Endothelial cell of umbilical vein (primary cell): ENCODE results near the gene ANKRD31. TPM values are rescaled to one million over a fixed set of nuclear protein-coding genes. Genes with fewer than 3 reads are reported as not detected.

Source experiments
- BruUV-seq: library from RNA; stranded (reverse); fragments of 400-500 nt; replicated peaks from 2 replicates; lab custom pipeline; 2021; lab: Mats Ljungman, UMichigan
- CTCF ChIA-PET: fragments of 300-600, 350-600 bp; sonication (Branson Sonifier 250); formaldehyde crosslinking; loops from one replicate; lab custom pipeline; 2021; ENCODE audit warnings: antibody characterized with exemption, inconsistent platforms; lab: Charles Lee
- POLR2A ChIA-PET: fragments of 300-600, 350-600 bp; sonication (Branson Sonifier 250); formaldehyde crosslinking; loops from one replicate; lab custom pipeline; 2021; ENCODE audit warnings: antibody characterized with exemption, inconsistent platforms; lab: Charles Lee
- DNase-seq: peaks from one replicate; pipeline ENCODE4 v3.0.0-alpha.2; 2011; ENCODE audit warnings: low read depth, low spot score
- FAIRE-seq: peaks from 2 replicates; lab custom pipeline; 2011; peaks lifted over from hg19 to GRCh38; lab: Jason Lieb, UNC
- H2AFZ ChIP-seq: 2 replicates; pipeline ENCODE4 v1.6.0; 2012; ENCODE audit warnings: low read depth, low read length, control low read depth, inconsistent platforms
- H3K27ac ChIP-seq: 2 replicates; pipeline ENCODE4 v1.5.1; 2011; ENCODE audit warnings: low read depth, mild to moderate bottlenecking, control low read depth, low read length, moderate library complexity; ENCODE audit not compliant: insufficient read depth
- H3K27me3 ChIP-seq, 2 experiments: 2 replicates each; pipeline versions ENCODE4 v1.6.0 to v1.6.1; 2011; ENCODE audit warnings: low read length in 2 of 2, mixed read lengths in 1 of 2; ENCODE audit not compliant: control insufficient read depth in 2 of 2, insufficient read depth in 2 of 2
- H3K36me3 ChIP-seq, 2 experiments: 2 replicates in 1 of 2; 3 replicates in 1 of 2; pipeline ENCODE4 v1.5.1; 2011; ENCODE audit warnings: low read length in 2 of 2, mild to moderate bottlenecking in 1 of 2, moderate library complexity in 1 of 2; ENCODE audit not compliant: control insufficient read depth in 2 of 2, insufficient read depth in 2 of 2; ENCODE audit errors: extremely low read depth in 1 of 2
- H3K4me1 ChIP-seq: 3 replicates; pipeline ENCODE4 v1.5.1; 2011; ENCODE audit warnings: mild to moderate bottlenecking, low read length; ENCODE audit not compliant: control insufficient read depth, insufficient read depth; ENCODE audit errors: extremely low read depth
- H3K4me2 ChIP-seq: 2 replicates; pipeline ENCODE4 v1.6.1; 2011; ENCODE audit warnings: low read length, control low read depth, mixed read lengths; ENCODE audit not compliant: insufficient read depth
- H3K4me3 ChIP-seq, 3 experiments: fragments of 200-600 bp in 1 of 3; sonication (generic), shearing (Covaris generic) in 1 of 3; replicated peaks in 1 of 3; 2 replicates each; pipeline ENCODE4 v1.5.1; 2011 to 2016; ENCODE audit warnings: control low read depth in 3 of 3, low read length in 3 of 3, mild to moderate bottlenecking in 2 of 3, inconsistent platforms in 1 of 3, low read depth in 1 of 3, moderate library complexity in 1 of 3; ENCODE audit not compliant: insufficient read depth in 1 of 3
- H3K79me2 ChIP-seq: 2 replicates; pipeline ENCODE4 v1.6.0; 2012; ENCODE audit warnings: low read length, inconsistent platforms; ENCODE audit not compliant: control insufficient read depth, insufficient read depth
- H3K9ac ChIP-seq: replicated peaks from 2 replicates; pipeline ENCODE3; 2011; ENCODE audit warnings: low read length, control low read depth; ENCODE audit not compliant: insufficient read depth; ENCODE audit errors: extremely low read depth
- H3K9me1 ChIP-seq: replicated peaks from 3 replicates; pipeline ENCODE4 v1.6.0; 2011; ENCODE audit warnings: mild to moderate bottlenecking, low read length; ENCODE audit not compliant: control insufficient read depth, insufficient read depth; ENCODE audit errors: extremely low read depth
- H3K9me3 ChIP-seq: replicated peaks from 2 replicates; pipeline ENCODE4 v1.5.1; 2012; ENCODE audit warnings: low read length, inconsistent platforms; ENCODE audit not compliant: control insufficient read depth, insufficient read depth
- H4K20me1 ChIP-seq: replicated peaks from 2 replicates; pipeline ENCODE3; 2011; ENCODE audit warnings: mild to moderate bottlenecking, low read length; ENCODE audit not compliant: control insufficient read depth, insufficient read depth; ENCODE audit errors: extremely low read depth
- CTCF ChIP-seq, 2 donors: IDR thresholded peaks; 1 replicate in 1 of 2; 2 replicates in 1 of 2; pipeline ENCODE4 v1.5.1; 2011; ENCODE audit warnings: low read length in 2 of 2, mild to moderate bottlenecking in 2 of 2, moderate library complexity in 2 of 2, control low read depth in 1 of 2, inconsistent platforms in 1 of 2, low read depth in 1 of 2; ENCODE audit not compliant: insufficient read depth in 1 of 2; ENCODE audit errors: extremely low read depth in 1 of 2
- EZH2 ChIP-seq: IDR thresholded peaks from 2 replicates; pipeline ENCODE4 v1.6.1; 2012; ENCODE audit warnings: borderline replicate concordance, low read depth, mild to moderate bottlenecking, moderate library complexity, low read length, inconsistent platforms; ENCODE audit not compliant: severe bottlenecking
- FOS ChIP-seq: IDR thresholded peaks from 2 replicates; pipeline ENCODE4 v1.6.1; 2011; ENCODE audit warnings: mild to moderate bottlenecking, low read length, moderate library complexity, borderline replicate concordance; ENCODE audit not compliant: insufficient read depth
- GATA2 ChIP-seq: IDR thresholded peaks from 2 replicates; pipeline ENCODE4 v1.7.0; 2011; ENCODE audit warnings: low read depth, mild to moderate bottlenecking, moderate library complexity, mixed read lengths, low read length; ENCODE audit not compliant: insufficient read length, insufficient read depth
- JUN ChIP-seq: IDR thresholded peaks from 2 replicates; pipeline ENCODE4 v1.6.1; 2011; ENCODE audit warnings: borderline replicate concordance, low read depth; ENCODE audit not compliant: insufficient read length, insufficient read depth
- MAX ChIP-seq: IDR thresholded peaks from 2 replicates; pipeline ENCODE4 v1.6.1; 2011; ENCODE audit not compliant: insufficient read depth, insufficient read length
- POLR2A ChIP-seq: IDR thresholded peaks from 2 replicates; pipeline ENCODE4 v1.6.1; 2012; ENCODE audit warnings: low read depth, mild to moderate bottlenecking, control low read depth, low read length
- POLR2AphosphoS5 ChIP-seq: IDR thresholded peaks from 2 replicates; pipeline ENCODE4 v1.6.1; 2012; ENCODE audit warnings: low read depth, mild to moderate bottlenecking, control low read depth, low read length, moderate library complexity; ENCODE audit not compliant: insufficient read depth
- dilution Hi-C: fragments of 300-500 bp; cut with MboI; formaldehyde crosslinking; loops from one replicate; pipeline ENCODE4 v1.15.0; 2019; ENCODE audit warnings: low sequenced_read_pairs; ENCODE audit not compliant: extremely low pct_ligation_motif_present
- intact Hi-C: fragments of 100-400 bp; cut with micrococcal nuclease; formaldehyde crosslinking; loops from one replicate; pipeline ENCODE4 v1.10.0; 2022
- polyA plus RNA-seq, 4 experiments: library from polyadenylated mRNA; depleted of rRNA in 3 of 4; stranded (reverse) in 3 of 4; unstranded in 1 of 4; fragments of >200 nt; gene quantifications; 2 replicates each; pipeline versions ENCODE4 v1.2.1 to v1.2.3, GENCODE V29; 2011 to 2012; ENCODE audit warnings: missing spikeins in 1 of 4
- total RNA-seq: library from RNA; stranded (reverse); gene quantifications from 2 replicates; pipeline ENCODE4 v1.2.3, GENCODE V29; 2021

The ANKRD31 gene
- total and polyA plus RNA-seq, 2 donors (not counting 3 experiments of a cell fraction or from before 2014, with no cell fraction given) = not detected

GRCh38 chr5:75031366-75031765 lies 205.3 kb downstream of the ANKRD31 start:
- H3K27ac ChIP-seq = no peak overlapping the region
- no peaks in the 10 kb centered on the region for H3K9me1 ChIP-seq
- no peak overlapping the region for H3K4me3 ChIP-seq
- no peak overlapping the region for H2AFZ ChIP-seq
- no peaks in the 10 kb centered on the region for H4K20me1 ChIP-seq
- no peaks in the 10 kb centered on the region for H3K4me1 ChIP-seq
- intact Hi-C loops = no loop called here
- TF ChIP-seq MAX (no peak), JUN (no peak), POLR2A (no peak), EZH2 (no peak), CTCF (IDR thresholded peaks at IDR 0.05; ENCODE audit: extremely low read depth in 1 of 2, insufficient read depth in 1 of 2, low read depth in 1 of 2, low read length in 2 of 2) (no peak), GATA2 (no peak), POLR2AphosphoS5 (no peak), FOS (no peak)
- H3K27me3 ChIP-seq = peaks cover 0 to 2% of the 10 kb centered on the region in 2 experiments
- no peaks in the 10 kb centered on the region for H3K36me3 ChIP-seq
- ChIA-PET POLR2A (no interaction called here), CTCF (no interaction called here)
- H3K9ac ChIP-seq = no peak overlapping the region
- H3K79me2 ChIP-seq = no peaks in the 10 kb centered on the region
- H3K4me2 ChIP-seq = no peak overlapping the region
- H3K9me3 ChIP-seq = no peaks in the 10 kb centered on the region
- dilution Hi-C loops = no loop called here
- DNase-seq (no peak), FAIRE-seq (no peak)
- no TSS peak for BruUV-seq
